ENCODE measurements around the gene FBXO38.
A peak's percentile ranks its signal among the peaks of the same experiment; 100 is the strongest.

The FBXO38 gene
- long read RNA-seq, donor 1, full-length matches to known transcripts = 2 of 2 reads
- long read RNA-seq, donor 1, partial matches to known transcripts = 0 of 2 reads
- long read RNA-seq, donor 1, other reads (novel, unspliced or antisense) = 0 of 2 reads
- long read RNA-seq, donor 2, full-length matches to known transcripts = 1 of 6 reads
- long read RNA-seq, donor 2, partial matches to known transcripts = 5 of 6 reads
- long read RNA-seq, donor 2, other reads (novel, unspliced or antisense) = 0 of 6 reads
- long read RNA-seq, donor 3, partial matches to known transcripts = 0 of 3 reads
- long read RNA-seq, donor 3, other reads (novel, unspliced or antisense) = 0 of 3 reads
- long read RNA-seq, donor 4, full-length matches to known transcripts = 2 of 2 reads
- long read RNA-seq, donor 4, partial matches to known transcripts = 0 of 2 reads
- long read RNA-seq, donor 4, other reads (novel, unspliced or antisense) = 0 of 2 reads
- long read RNA-seq, donor 5, full-length matches to known transcripts = 3 of 3 reads
- long read RNA-seq, donor 5, partial matches to known transcripts = 0 of 3 reads
- long read RNA-seq, donor 5, other reads (novel, unspliced or antisense) = 0 of 3 reads
- long read RNA-seq, donor 6 = 0 reads
- long read RNA-seq, donor 7, partial matches to known transcripts = 0 of 2 reads
- long read RNA-seq, donor 7, other reads (novel, unspliced or antisense) = 0 of 2 reads
- long read RNA-seq, donor 8, full-length matches to known transcripts = 3 of 3 reads
- long read RNA-seq, donor 8, partial matches to known transcripts = 0 of 3 reads
- long read RNA-seq, donor 8, other reads (novel, unspliced or antisense) = 0 of 3 reads

GRCh38 chr5:148383564-148384379 is at the start of gene FBXO38:
Gene FBXO38 (plus strand): TSS chr5:148383958. CDS start chr5:148394777, 10,819 bp downstream.
- peak; percentile 92 for DNase-seq

GRCh38 chr5:148335259-148335658 is 48.5 kb upstream of the FBXO38 start, which contains the start of gene SPINK9:
Gene SPINK9 (plus strand): TSS chr5:148335559. CDS start chr5:148335614, 55 bp downstream.
- DNase-seq = no peak

- no peak for DNase-seq
Measured at GRCh38 chr5:148336704-148337435, 46.9 kb upstream of the FBXO38 start.

- no peak for DNase-seq
Measured at GRCh38 chr5:148342371-148343045, 41.2 kb upstream of the FBXO38 start.

GRCh38 chr5:148343046-148343407 is 40.7 kb upstream of the FBXO38 start:
- no peak for DNase-seq

GRCh38 chr5:148343603-148344487 is 39.9 kb upstream of the FBXO38 start:
- DNase-seq = no peak

- DNase-seq = no peak
Measured at GRCh38 chr5:148347706-148348105, 36.1 kb upstream of the FBXO38 start.

- DNase-seq = no peak
Measured at GRCh38 chr5:148352696-148353095, 31.1 kb upstream of the FBXO38 start.

- DNase-seq = no peak
Measured at GRCh38 chr5:148353634-148354033, 30.1 kb upstream of the FBXO38 start.

GRCh38 chr5:148364343-148364742 is 19.4 kb upstream of the FBXO38 start:
- no peak for DNase-seq

- DNase-seq = no peak
Measured at GRCh38 chr5:148368299-148368698, 15.5 kb upstream of the FBXO38 start.

- DNase-seq = no peak
Measured at GRCh38 chr5:148372166-148372725, 11.5 kb upstream of the FBXO38 start.

- DNase-seq = no peak
Measured at GRCh38 chr5:148372893-148373292, 10.9 kb upstream of the FBXO38 start.

- DNase-seq = no peak
Measured at GRCh38 chr5:148374690-148375360, 8.9 kb upstream of the FBXO38 start.

- DNase-seq = no peak
Measured at GRCh38 chr5:148376198-148376597, 7.6 kb upstream of the FBXO38 start.

GRCh38 chr5:148378670-148379069 is 5.1 kb upstream of the FBXO38 start:
- no peak for DNase-seq

- DNase-seq = no peak
Measured at GRCh38 chr5:148379340-148379739, 4.4 kb upstream of the FBXO38 start.

- DNase-seq = no peak
Measured at GRCh38 chr5:148381906-148382305, 1.9 kb upstream of the FBXO38 start.

- peak; percentile 21 for DNase-seq
Measured at GRCh38 chr5:148382961-148383360, 797 bp upstream of the FBXO38 start.
